ENCODE data around the gene PPY. TPM values are rescaled to one million over a fixed set of nuclear protein-coding genes. Genes with fewer than 3 reads are reported as not detected.

Gene PPY
- total and polyA plus RNA-seq, 10 of the 15 experiments (the other 5 are each of a cell fraction or from before 2014, with no cell fraction given) = 0.91 TPM; not detected in 9

GRCh38 chr17:43916385-43916784 lies 25.9 kb downstream of the PPY start:
- FAIRE-seq (peak; percentile 64), DNase-seq (ENCODE audit: low read depth, low spot score) (no peak), ATAC-seq (no peak)
- SMC1A ChIA-PET (ENCODE audit: uncharacterized antibody, unreplicated experiment) = no interaction called here
- RAD21 ChIA-PET (ENCODE audit: unreplicated experiment) = interaction anchor here (0.6 kb wide), 1 partner anchor 219 kb away, joined by 3 read pairs; no protein-coding TSS in a partner anchor
- Histone ChIP-seq H3K9me3 (replicated peaks; ENCODE audit: control insufficient read depth, insufficient read depth, low read length) (no peaks in the 10 kb centered on the region; the same call in 2 of the 3 replicates), H3K4me2 (ENCODE audit: control insufficient read depth, insufficient read depth) (peak overlapping the region; percentile 89; the same call in 1 of the 2 replicates), H2AFZ (ENCODE audit: control insufficient read depth, low read depth, low read length) (no peak overlapping the region), H3K9ac (ENCODE audit: control insufficient read depth, insufficient read depth, low read length) (no peak overlapping the region), H3K36me3 (ENCODE audit: control insufficient read depth in 2 of 2, insufficient read depth in 2 of 2, low read length in 1 of 2) (no peaks in the 10 kb centered on the region), H3K79me2 (ENCODE audit: control insufficient read depth, insufficient read depth, low read length) (no peaks in the 10 kb centered on the region), H4K20me1 (ENCODE audit: control insufficient read depth, insufficient read depth) (no peaks in the 10 kb centered on the region), H3K4me1 (ENCODE audit: control insufficient read depth, insufficient read depth, low read length) (peaks cover 8% of the 10 kb centered on the region), H3K27ac (ENCODE audit: control insufficient read depth, insufficient read depth) (no peak overlapping the region), H3K4me3 (no peak overlapping the region), H3K27me3 (replicated peaks in 1 of 2; ENCODE audit: control insufficient read depth in 2 of 2, insufficient read depth in 2 of 2, low read length in 1 of 2) (no peaks in the 10 kb centered on the region)
- intact Hi-C loops (cut with micrococcal nuclease; ENCODE audit: unreplicated experiment) = no loop called here
- WGBS (ENCODE audit: insufficient coverage, insufficient replicate concordance, low lambda C conversion rate, missing lambda C conversion rate) = 98% methylated on average over 4 of the region's 4 CpGs
- POLR2A ChIA-PET = no interaction called here
- BruUV-seq (replicated peaks) = no TSS peak
- in situ Hi-C loops (cut with MboI) = no loop called here
- CTCF ChIA-PET = no interaction called here
- TF ChIP-seq YBX1 (IDR thresholded peaks at IDR 0.05) (no peak), MTA2 (IDR thresholded peaks at IDR 0.05; ENCODE audit: low read depth) (no peak), ATF3 (IDR thresholded peaks at IDR 0.05; ENCODE audit: borderline replicate concordance, extremely low read depth, low read depth, low read length) (no peak), CBX5 (IDR thresholded peaks at IDR 0.05; ENCODE audit: low read depth) (no peak), NKRF (conservative IDR thresholded peaks at IDR 0.05) (no peak), SREBF1 (IDR thresholded peaks at IDR 0.05; ENCODE audit: low read length) (no peak), CEBPZ (IDR thresholded peaks at IDR 0.05; ENCODE audit: low read depth, low read length) (no peak), TCF12 (IDR thresholded peaks at IDR 0.05; ENCODE audit: low read depth, low read length) (no peak), TARDBP (IDR thresholded peaks at IDR 0.05; ENCODE audit: borderline replicate concordance) (no peak), FOXK2 (IDR thresholded peaks at IDR 0.05) (no peak), IKZF2 (IDR thresholded peaks at IDR 0.05) (no peak), RBBP5 (conservative IDR thresholded peaks at IDR 0.05) (no peak)
- TF ChIP-seq, protein P1, sequence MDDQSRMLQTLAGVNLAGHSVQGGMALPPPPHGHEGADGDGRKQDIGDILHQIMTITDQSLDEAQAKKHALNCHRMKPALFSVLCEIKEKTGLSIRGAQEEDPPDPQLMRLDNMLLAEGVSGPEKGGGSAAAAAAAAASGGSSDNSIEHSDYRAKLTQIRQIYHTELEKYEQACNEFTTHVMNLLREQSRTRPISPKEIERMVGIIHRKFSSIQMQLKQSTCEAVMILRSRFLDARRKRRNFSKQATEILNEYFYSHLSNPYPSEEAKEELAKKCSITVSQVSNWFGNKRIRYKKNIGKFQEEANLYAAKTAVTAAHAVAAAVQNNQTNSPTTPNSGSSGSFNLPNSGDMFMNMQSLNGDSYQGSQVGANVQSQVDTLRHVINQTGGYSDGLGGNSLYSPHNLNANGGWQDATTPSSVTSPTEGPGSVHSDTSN (IDR thresholded peaks at IDR 0.05; ENCODE audit: insufficient replicate concordance, low read depth, low read length) = no peak
- TF ChIP-seq, protein P2, sequence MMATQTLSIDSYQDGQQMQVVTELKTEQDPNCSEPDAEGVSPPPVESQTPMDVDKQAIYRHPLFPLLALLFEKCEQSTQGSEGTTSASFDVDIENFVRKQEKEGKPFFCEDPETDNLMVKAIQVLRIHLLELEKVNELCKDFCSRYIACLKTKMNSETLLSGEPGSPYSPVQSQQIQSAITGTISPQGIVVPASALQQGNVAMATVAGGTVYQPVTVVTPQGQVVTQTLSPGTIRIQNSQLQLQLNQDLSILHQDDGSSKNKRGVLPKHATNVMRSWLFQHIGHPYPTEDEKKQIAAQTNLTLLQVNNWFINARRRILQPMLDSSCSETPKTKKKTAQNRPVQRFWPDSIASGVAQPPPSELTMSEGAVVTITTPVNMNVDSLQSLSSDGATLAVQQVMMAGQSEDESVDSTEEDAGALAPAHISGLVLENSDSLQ (IDR thresholded peaks at IDR 0.05) = no peak
